Neuronal stem cell (in vitro differentiated cells): ENCODE results near the gene TAF13. TPM values are rescaled to one million over a fixed set of nuclear protein-coding genes. Genes with fewer than 3 reads are reported as not detected.

Experiments used
- DNase-seq: peaks from one replicate; pipeline ENCODE4 v3.0.0-alpha.2; 2013; ENCODE audit warnings: low spot score
- H2AFZ ChIP-seq: one replicate; pipeline ENCODE4 v1.6.1; 2013; ENCODE audit warnings: mild to moderate bottlenecking, low read length, inconsistent platforms
- H2AK5ac ChIP-seq: 2 replicates; pipeline ENCODE4 v1.6.1; 2013; ENCODE audit warnings: low read depth, mild to moderate bottlenecking, inconsistent platforms, low read length, moderate library complexity, mixed read lengths
- H2BK120ac ChIP-seq: 2 replicates; pipeline ENCODE4 v1.6.1; 2013; ENCODE audit warnings: low read depth, mild to moderate bottlenecking, inconsistent platforms, low read length, moderate library complexity, mixed read lengths
- H2BK12ac ChIP-seq: one replicate; pipeline ENCODE4 v1.6.1; 2013; ENCODE audit warnings: low read length, inconsistent platforms
- H2BK15ac ChIP-seq: 2 replicates; pipeline ENCODE4 v1.6.1; 2013; ENCODE audit warnings: mild to moderate bottlenecking, low read length, inconsistent platforms, mixed read lengths
- H2BK5ac ChIP-seq: one replicate; pipeline ENCODE4 v1.6.1; 2013; ENCODE audit warnings: inconsistent platforms, mild to moderate bottlenecking, low read length, moderate library complexity
- H3K14ac ChIP-seq: one replicate; pipeline ENCODE4 v1.6.1; 2013; ENCODE audit warnings: low read length, inconsistent platforms
- H3K18ac ChIP-seq: 2 replicates; pipeline ENCODE4 v1.6.1; 2013; ENCODE audit warnings: low read length, inconsistent platforms
- H3K23ac ChIP-seq: 2 replicates; pipeline ENCODE4 v1.6.1; 2013; ENCODE audit warnings: low read depth, mild to moderate bottlenecking, mixed read lengths, low read length, inconsistent platforms; ENCODE audit not compliant: poor library complexity
- H3K27ac ChIP-seq: replicated peaks from 3 replicates; pipeline ENCODE4 v1.5.1; 2013; ENCODE audit warnings: low read length, inconsistent platforms
- H3K27me3 ChIP-seq, 3 experiments: 2 replicates each; pipeline ENCODE4 v1.6.1; 2013; ENCODE audit warnings: low read length in 3 of 3, mild to moderate bottlenecking in 2 of 3, inconsistent platforms in 1 of 3, low read depth in 1 of 3, mixed read lengths in 1 of 3, moderate library complexity in 1 of 3; ENCODE audit not compliant: control insufficient read depth in 3 of 3, insufficient read depth in 3 of 3
- H3K36me3 ChIP-seq, 2 donors: replicated peaks in 1 of 2; 2 replicates each; pipeline ENCODE4 v1.6.1; 2013; ENCODE audit warnings: low read length in 2 of 2; ENCODE audit not compliant: control insufficient read depth in 2 of 2, insufficient read depth in 2 of 2
- H3K4ac ChIP-seq: 2 replicates; pipeline ENCODE4 v1.6.1; 2013; ENCODE audit warnings: inconsistent platforms, mild to moderate bottlenecking, low read length, moderate library complexity
- H3K4me1 ChIP-seq, 2 donors: 1 replicate in 1 of 2; 2 replicates in 1 of 2; pipeline ENCODE4 v1.6.1; 2013; ENCODE audit warnings: low read length in 2 of 2, low read depth in 1 of 2; ENCODE audit not compliant: control insufficient read depth in 2 of 2, insufficient read depth in 1 of 2
- H3K4me2 ChIP-seq: one replicate; pipeline ENCODE4 v1.6.1; 2013; ENCODE audit warnings: mild to moderate bottlenecking, low read length, inconsistent platforms; ENCODE audit not compliant: insufficient read depth, poor library complexity, severe bottlenecking
- H3K4me3 ChIP-seq, 2 donors: 2 replicates each; pipeline ENCODE4 v1.5.1; 2013; ENCODE audit warnings: low read length in 2 of 2, mild to moderate bottlenecking in 2 of 2, inconsistent platforms in 1 of 2, moderate library complexity in 1 of 2
- H3K79me1 ChIP-seq: one replicate; pipeline ENCODE4 v1.6.1; 2013; ENCODE audit warnings: low read depth, mild to moderate bottlenecking, inconsistent platforms, low read length, moderate library complexity
- H3K9ac ChIP-seq: one replicate; pipeline ENCODE4 v1.6.1; 2013; ENCODE audit warnings: mild to moderate bottlenecking, low read depth, low read length, inconsistent platforms; ENCODE audit not compliant: poor library complexity
- H3K9me3 ChIP-seq, 2 donors: replicated peaks in 1 of 2; 2 replicates each; pipeline versions ENCODE3 to v1.6.1; 2013; ENCODE audit warnings: low read length in 2 of 2, mild to moderate bottlenecking in 2 of 2, inconsistent platforms in 1 of 2, low read depth in 1 of 2, mixed read lengths in 1 of 2, moderate library complexity in 1 of 2; ENCODE audit not compliant: control insufficient read depth in 2 of 2, insufficient read depth in 1 of 2
- H4K8ac ChIP-seq: one replicate; pipeline ENCODE4 v1.6.1; 2013; ENCODE audit warnings: low read depth, mild to moderate bottlenecking, inconsistent platforms, low read length, moderate library complexity
- H4K91ac ChIP-seq: one replicate; pipeline ENCODE4 v1.6.1; 2013; ENCODE audit warnings: low read length, low read depth, mild to moderate bottlenecking, inconsistent platforms; ENCODE audit not compliant: poor library complexity
- WGBS, 2 donors: extraction: QIAGEN DNeasy Blood & Tissue Kit; methylation state at CpG; one replicate each; pipeline ENCODE4 v1.1.7; 2013; ENCODE audit warnings: missing lambda C conversion rate in 2 of 2, mixed read lengths in 1 of 2; ENCODE audit not compliant: insufficient read length in 2 of 2, insufficient replicate concordance in 1 of 2; ENCODE audit errors: extremely low coverage in 2 of 2; 5-methylcytosine and 5-hydroxymethylcytosine counted together
- polyA plus RNA-seq, 2 experiments: library from polyadenylated mRNA; stranded (reverse); fragments of 200-250 nt; gene quantifications; one replicate each; pipeline ENCODE4 v1.2.3, GENCODE V29; 2013

TAF13 gene
- 23.3 TPM for polyA plus RNA-seq (2013, experiment 1 of 2)
- polyA plus RNA-seq (2013, experiment 2 of 2), result 23.9 TPM

- WGBS, 2 donors, result no CpG with 5 or more reads among the region's 39 CpGs
- H3K4ac ChIP-seq, result no peak within 1 kb of the TSS
- peak within 1 kb of the TSS; percentile 81 to 93 for H3K4me3 ChIP-seq
- no peak within 1 kb of the TSS for H3K18ac ChIP-seq
- H3K23ac ChIP-seq, result peak within 1 kb of the TSS; percentile 61
- H3K36me3 ChIP-seq, result peaks cover 0 to 8% of the 10 kb centered on the region in 2 donors
- H4K91ac ChIP-seq, result no peak within 1 kb of the TSS
- peak within 1 kb of the TSS; percentile 75 for H2BK15ac ChIP-seq
- peak; percentile 83 for DNase-seq
- peak within 1 kb of the TSS; percentile 85 for H2AFZ ChIP-seq
- no peak within 1 kb of the TSS for H2BK120ac ChIP-seq
- no peaks in the 10 kb centered on the region for H3K27me3 ChIP-seq
- peak within 1 kb of the TSS; percentile 83 for H3K27ac ChIP-seq
- H2BK12ac ChIP-seq, result peak within 1 kb of the TSS; percentile 84
- H2BK5ac ChIP-seq, result no peak within 1 kb of the TSS
- peaks cover 3% of the 10 kb centered on the region for H3K79me1 ChIP-seq
- H3K9me3 ChIP-seq, result no peaks in the 10 kb centered on the region
- peak within 1 kb of the TSS; percentile 38 for H3K9ac ChIP-seq
- H3K4me1 ChIP-seq, result peaks cover 0 to 2% of the 10 kb centered on the region in 2 donors
- H4K8ac ChIP-seq, result peak within 1 kb of the TSS; percentile 65
- H2AK5ac ChIP-seq, result no peak within 1 kb of the TSS
- no peak within 1 kb of the TSS for H3K14ac ChIP-seq
- H3K4me2 ChIP-seq, result peak within 1 kb of the TSS; percentile 52
Measured at GRCh38 chr1:109075531-109076490, at the start of gene TAF13. Gene TAF13 (minus strand): TSS chr1:109076003. CDS start chr1:109075947, 56 bp downstream.

- H3K4me2 ChIP-seq, result no peak overlapping the region
- H3K79me1 ChIP-seq, result no peaks in the 10 kb centered on the region
- no peak overlapping the region for H2BK120ac ChIP-seq
- H3K9ac ChIP-seq, result no peak overlapping the region
- peaks cover 0 to 4% of the 10 kb centered on the region in 2 donors for H3K4me1 ChIP-seq
- no peak overlapping the region for H3K18ac ChIP-seq
- no peak overlapping the region for H4K91ac ChIP-seq
- WGBS, 2 donors, result no CpG with 5 or more reads among the region's 5 CpGs
- H2BK12ac ChIP-seq, result no peak overlapping the region
- H3K14ac ChIP-seq, result no peak overlapping the region
- H3K4me3 ChIP-seq, result no peak overlapping the region
- H2BK5ac ChIP-seq, result no peak overlapping the region
- H3K36me3 ChIP-seq, result no peaks in the 10 kb centered on the region
- no peak overlapping the region for H2AK5ac ChIP-seq
- H3K27me3 ChIP-seq, result peaks cover 0 to 15% (median 4%) of the 10 kb centered on the region in 3 experiments
- H2AFZ ChIP-seq, result no peak overlapping the region
- H4K8ac ChIP-seq, result no peak overlapping the region
- H3K27ac ChIP-seq, result no peak overlapping the region
- H2BK15ac ChIP-seq, result no peak overlapping the region
- no peak overlapping the region for H3K23ac ChIP-seq
- DNase-seq, result no peak
- no peaks in the 10 kb centered on the region for H3K9me3 ChIP-seq
- no peak overlapping the region for H3K4ac ChIP-seq
Measured at GRCh38 chr1:109120356-109120755, 44.6 kb upstream of the TAF13 start.

GRCh38 chr1:109118089-109118488, 42.3 kb upstream of the TAF13 start:
- no peak overlapping the region for H2BK5ac ChIP-seq
- no peak overlapping the region for H4K91ac ChIP-seq
- no peak overlapping the region for H3K9ac ChIP-seq
- peaks cover 2 to 37% (median 22%) of the 10 kb centered on the region in 3 experiments for H3K27me3 ChIP-seq
- H2AFZ ChIP-seq, result no peak overlapping the region
- DNase-seq, result no peak
- H2BK120ac ChIP-seq, result no peak overlapping the region
- H2BK15ac ChIP-seq, result no peak overlapping the region
- no CpG with 5 or more reads among the region's 3 CpGs for WGBS, 2 donors
- H3K79me1 ChIP-seq, result no peaks in the 10 kb centered on the region
- H3K18ac ChIP-seq, result no peak overlapping the region
- H2BK12ac ChIP-seq, result no peak overlapping the region
- H4K8ac ChIP-seq, result no peak overlapping the region
- no peak overlapping the region for H3K14ac ChIP-seq
- no peak overlapping the region for H3K27ac ChIP-seq
- no peak overlapping the region for H3K23ac ChIP-seq
- no peak overlapping the region for H3K4me2 ChIP-seq
- no peaks in the 10 kb centered on the region for H3K9me3 ChIP-seq
- no peak overlapping the region for H3K4ac ChIP-seq
- H2AK5ac ChIP-seq, result no peak overlapping the region
- no peaks in the 10 kb centered on the region for H3K36me3 ChIP-seq
- H3K4me1 ChIP-seq, result peaks cover 3 to 13% of the 10 kb centered on the region in 2 donors
- no peak overlapping the region for H3K4me3 ChIP-seq

DNA sequence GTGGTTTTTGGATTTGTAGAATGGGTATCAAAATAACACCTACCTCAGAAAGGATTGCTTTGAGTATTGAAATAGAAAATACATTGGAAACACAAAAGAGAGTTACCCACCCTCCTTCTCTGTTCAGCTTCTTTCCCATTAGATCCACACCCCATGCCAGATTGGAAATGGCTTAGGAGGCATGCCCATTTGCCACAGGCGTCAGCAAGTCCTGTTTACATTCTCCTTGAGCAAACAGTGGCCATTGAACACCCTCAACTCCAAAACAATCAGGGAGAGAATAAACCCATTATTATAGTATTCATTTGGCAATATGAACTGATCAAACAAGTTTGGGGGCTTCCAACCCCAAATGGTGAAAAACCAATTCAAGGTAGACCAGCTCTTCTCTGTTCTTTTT, 40.5 kb upstream of the TAF13 start:
- Histone ChIP-seq H3K4me2 (no peak overlapping the region), H3K9me3 (no peaks in the 10 kb centered on the region), H4K91ac (no peak overlapping the region), H3K23ac (no peak overlapping the region), H3K4me3 (no peak overlapping the region), H2BK120ac (no peak overlapping the region), H2BK12ac (no peak overlapping the region), H2BK15ac (no peak overlapping the region), H4K8ac (no peak overlapping the region), H3K36me3 (no peaks in the 10 kb centered on the region), H3K27me3 (peaks cover 2 to 37% (median 26%) of the 10 kb centered on the region in 3 experiments), H3K79me1 (no peaks in the 10 kb centered on the region), H3K14ac (no peak overlapping the region), H2BK5ac (no peak overlapping the region), H3K18ac (no peak overlapping the region), H2AK5ac (no peak overlapping the region), H3K9ac (no peak overlapping the region), H3K27ac (no peak overlapping the region), H2AFZ (no peak overlapping the region), H3K4me1 (peaks cover 6 to 23% of the 10 kb centered on the region in 2 donors), H3K4ac (no peak overlapping the region)
- no CpG with 5 or more reads among the region's 1 CpG for WGBS, 2 donors
- DNase-seq, result no peak
